ENCODE measurements around the gene ERCC3. TPM values are rescaled to one million over a fixed set of nuclear protein-coding genes. Genes with fewer than 3 reads are reported as not detected.

The ERCC3 gene
- total RNA-seq, 1 experiment from 2014 or later: 42.1 TPM

DNA sequence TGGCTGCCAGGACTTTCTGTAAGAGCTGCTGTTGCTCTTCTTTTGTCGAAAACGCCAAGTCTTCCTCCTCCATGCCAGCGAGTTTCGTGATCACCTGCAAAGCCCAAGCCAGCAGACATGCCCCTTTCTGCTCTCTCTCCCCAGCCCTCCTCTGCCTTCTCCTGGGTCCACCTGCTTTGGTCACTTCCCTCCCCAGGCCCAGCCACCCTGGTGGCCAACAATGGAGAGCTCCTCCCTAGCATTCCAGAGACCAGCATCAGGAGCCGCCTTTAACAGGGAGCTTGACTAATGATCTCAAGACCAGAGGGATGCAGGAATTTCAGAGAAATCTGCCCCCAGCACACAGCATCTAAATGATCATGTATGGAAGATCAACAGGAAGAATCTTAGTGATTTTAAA is 34.6 kb downstream of the ERCC3 start:
- CTCF ChIA-PET: no interaction called here
- H3K4me1 Mint-ChIP-seq (ENCODE audit: low read depth, unreplicated experiment): peaks cover 15% of the 10 kb centered on the region
- intact Hi-C loops (cut with micrococcal nuclease; ENCODE audit: unreplicated experiment): no loop called here
- peaks cover 27% of the 10 kb centered on the region for H3K36me3 Mint-ChIP-seq (ENCODE audit: insufficient read depth, unreplicated experiment)
- no TSS peak for BruUV-seq (replicated peaks)
- no peaks in the 10 kb centered on the region for H3K9me3 Mint-ChIP-seq (ENCODE audit: low read depth, unreplicated experiment)
- TF ChIP-seq, protein P1, sequence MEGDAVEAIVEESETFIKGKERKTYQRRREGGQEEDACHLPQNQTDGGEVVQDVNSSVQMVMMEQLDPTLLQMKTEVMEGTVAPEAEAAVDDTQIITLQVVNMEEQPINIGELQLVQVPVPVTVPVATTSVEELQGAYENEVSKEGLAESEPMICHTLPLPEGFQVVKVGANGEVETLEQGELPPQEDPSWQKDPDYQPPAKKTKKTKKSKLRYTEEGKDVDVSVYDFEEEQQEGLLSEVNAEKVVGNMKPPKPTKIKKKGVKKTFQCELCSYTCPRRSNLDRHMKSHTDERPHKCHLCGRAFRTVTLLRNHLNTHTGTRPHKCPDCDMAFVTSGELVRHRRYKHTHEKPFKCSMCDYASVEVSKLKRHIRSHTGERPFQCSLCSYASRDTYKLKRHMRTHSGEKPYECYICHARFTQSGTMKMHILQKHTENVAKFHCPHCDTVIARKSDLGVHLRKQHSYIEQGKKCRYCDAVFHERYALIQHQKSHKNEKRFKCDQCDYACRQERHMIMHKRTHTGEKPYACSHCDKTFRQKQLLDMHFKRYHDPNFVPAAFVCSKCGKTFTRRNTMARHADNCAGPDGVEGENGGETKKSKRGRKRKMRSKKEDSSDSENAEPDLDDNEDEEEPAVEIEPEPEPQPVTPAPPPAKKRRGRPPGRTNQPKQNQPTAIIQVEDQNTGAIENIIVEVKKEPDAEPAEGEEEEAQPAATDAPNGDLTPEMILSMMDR (IDR thresholded peaks at IDR 0.05; ENCODE audit: unreplicated experiment): no peak
- H3K27ac Mint-ChIP-seq (ENCODE audit: unreplicated experiment): no peak overlapping the region
- no peak overlapping the region for H3K4me3 Mint-ChIP-seq (ENCODE audit: low read depth, unreplicated experiment)
- DNase-seq: no peak
- no peaks in the 10 kb centered on the region for H3K27me3 Mint-ChIP-seq (ENCODE audit: unreplicated experiment)

DNA sequence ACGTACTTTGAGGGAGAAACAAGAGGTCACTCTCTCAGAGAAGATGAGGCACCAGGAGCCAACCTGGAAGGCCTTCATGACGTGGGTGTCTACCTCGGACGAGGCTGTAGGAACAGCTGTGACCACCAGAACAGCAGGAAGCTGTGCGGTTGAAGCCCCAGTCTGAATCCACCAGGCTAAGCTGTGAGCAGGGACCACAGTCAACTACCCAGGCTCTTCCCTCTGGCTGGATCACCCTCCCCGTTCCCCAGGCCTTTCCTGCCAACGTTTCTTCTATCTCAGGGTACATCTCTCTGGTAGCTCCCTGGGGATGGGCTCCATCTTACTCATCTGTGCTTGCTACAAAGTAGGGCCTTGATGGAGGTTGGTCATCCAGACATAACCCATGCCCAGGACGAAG is 37.1 kb downstream of the ERCC3 start:
- Mint-ChIP-seq H3K4me1 (ENCODE audit: low read depth, unreplicated experiment) (peaks cover 18% of the 10 kb centered on the region), H3K36me3 (ENCODE audit: insufficient read depth, unreplicated experiment) (peaks cover 23% of the 10 kb centered on the region), H3K9me3 (ENCODE audit: low read depth, unreplicated experiment) (no peaks in the 10 kb centered on the region), H3K27me3 (ENCODE audit: unreplicated experiment) (no peaks in the 10 kb centered on the region), H3K4me3 (ENCODE audit: low read depth, unreplicated experiment) (no peak overlapping the region), H3K27ac (ENCODE audit: unreplicated experiment) (no peak overlapping the region)
- DNase-seq: no peak
- BruUV-seq (replicated peaks): no TSS peak
- intact Hi-C loops (cut with micrococcal nuclease; ENCODE audit: unreplicated experiment): no loop called here
- TF ChIP-seq, protein P1 (IDR thresholded peaks at IDR 0.05; ENCODE audit: unreplicated experiment): no peak
- CTCF ChIA-PET: no interaction called here

DNA sequence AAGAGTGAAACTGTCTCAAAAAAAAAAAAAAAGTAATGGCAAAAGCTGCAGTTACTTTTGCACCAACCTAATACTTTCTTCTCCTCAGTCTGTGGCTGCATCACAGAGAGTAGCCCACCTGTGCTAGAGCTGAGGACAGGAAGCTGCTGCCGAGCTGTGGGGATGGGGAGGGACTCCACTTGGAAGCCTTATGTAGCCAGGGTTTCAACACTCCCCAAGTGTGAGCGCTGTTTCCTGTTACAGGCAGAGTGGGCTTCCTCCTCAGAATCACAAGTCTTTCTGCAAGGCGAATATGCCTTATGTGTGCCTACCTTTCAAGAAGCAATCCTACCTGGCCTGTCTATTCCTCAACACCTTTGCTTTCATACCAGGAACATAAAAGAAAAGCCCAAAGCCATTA is 37.6 kb downstream of the ERCC3 start:
- Mint-ChIP-seq H3K4me1 (ENCODE audit: low read depth, unreplicated experiment) (peaks cover 18% of the 10 kb centered on the region), H3K9me3 (ENCODE audit: low read depth, unreplicated experiment) (no peaks in the 10 kb centered on the region), H3K36me3 (ENCODE audit: insufficient read depth, unreplicated experiment) (peaks cover 23% of the 10 kb centered on the region), H3K27ac (ENCODE audit: unreplicated experiment) (no peak overlapping the region), H3K27me3 (ENCODE audit: unreplicated experiment) (no peaks in the 10 kb centered on the region), H3K4me3 (ENCODE audit: low read depth, unreplicated experiment) (no peak overlapping the region)
- DNase-seq: no peak
- no TSS peak for BruUV-seq (replicated peaks)
- intact Hi-C loops (cut with micrococcal nuclease; ENCODE audit: unreplicated experiment): no loop called here
- CTCF ChIA-PET: no interaction called here
- TF ChIP-seq, protein P1 (IDR thresholded peaks at IDR 0.05; ENCODE audit: unreplicated experiment): no peak

DNA sequence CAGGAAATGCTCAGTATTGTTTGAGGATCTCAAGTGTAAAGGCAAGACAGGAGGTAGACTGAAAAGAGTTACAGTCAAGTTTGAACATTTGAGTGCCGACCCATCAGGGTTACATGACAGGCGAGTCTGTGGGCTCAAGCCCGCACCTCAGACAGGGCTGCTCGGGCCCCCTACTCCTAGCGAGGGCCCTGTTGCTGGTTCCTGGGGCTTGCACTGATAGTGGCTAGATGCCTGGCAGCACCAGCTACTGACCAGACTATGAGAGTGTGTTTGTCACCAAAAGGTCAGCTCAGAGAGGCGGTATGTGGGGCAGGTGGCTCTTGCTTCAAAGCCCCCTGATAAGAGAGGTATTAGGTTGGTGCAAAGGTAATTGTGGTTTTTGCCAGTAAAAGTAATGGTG is 38.2 kb downstream of the ERCC3 start:
- TF ChIP-seq, protein P1 (IDR thresholded peaks at IDR 0.05; ENCODE audit: unreplicated experiment): no peak
- Mint-ChIP-seq H3K9me3 (ENCODE audit: low read depth, unreplicated experiment) (no peaks in the 10 kb centered on the region), H3K4me3 (ENCODE audit: low read depth, unreplicated experiment) (no peak overlapping the region), H3K27ac (ENCODE audit: unreplicated experiment) (no peak overlapping the region), H3K4me1 (ENCODE audit: low read depth, unreplicated experiment) (peaks cover 18% of the 10 kb centered on the region), H3K27me3 (ENCODE audit: unreplicated experiment) (no peaks in the 10 kb centered on the region), H3K36me3 (ENCODE audit: insufficient read depth, unreplicated experiment) (peaks cover 18% of the 10 kb centered on the region)
- CTCF ChIA-PET: no interaction called here
- no peak for DNase-seq
- BruUV-seq (replicated peaks): no TSS peak
- intact Hi-C loops (cut with micrococcal nuclease; ENCODE audit: unreplicated experiment): no loop called here

Measured in Calu3 (cell line).